ENCODE data around the gene LMTK2. TPM values are rescaled to one million over a fixed set of nuclear protein-coding genes. Genes with fewer than 3 reads are reported as not detected.

LMTK2 gene
- total RNA-seq, 1 donor from 2014 or later = 10.6 TPM

GRCh38 chr7:98075801-98076200 lies 30.9 kb upstream of the LMTK2 start:
- TF ChIP-seq CTCF (conservative IDR thresholded peaks at IDR 0.05; ENCODE audit: low read depth, low read length) = no peak
- no peak for DNase-seq (ENCODE audit: low read depth)

GRCh38 chr7:98077762-98078161 lies 28.9 kb upstream of the LMTK2 start:
- TF ChIP-seq CTCF (conservative IDR thresholded peaks at IDR 0.05; ENCODE audit: low read depth, low read length) = no peak
- H3K4me3 ChIP-seq (ENCODE audit: low read depth, low read length) = no peak overlapping the region
- no peak for DNase-seq (ENCODE audit: low read depth)

More at GRCh38 chr7:98075801-98076200, 30.9 kb upstream of the LMTK2 start:
- H3K4me3 ChIP-seq (ENCODE audit: low read depth, low read length) = no peak overlapping the region

GRCh38 chr7:98078197-98078870 lies 28.3 kb upstream of the LMTK2 start:
- no peak for TF ChIP-seq CTCF (conservative IDR thresholded peaks at IDR 0.05; ENCODE audit: low read depth, low read length)
- no peak overlapping the region for H3K4me3 ChIP-seq (ENCODE audit: low read depth, low read length)
- DNase-seq (ENCODE audit: low read depth) = no peak

GRCh38 chr7:98079891-98080648 lies 26.6 kb upstream of the LMTK2 start:
- no peak for DNase-seq (ENCODE audit: low read depth)
- no peak overlapping the region for H3K4me3 ChIP-seq (ENCODE audit: low read depth, low read length)
- no peak for TF ChIP-seq CTCF (conservative IDR thresholded peaks at IDR 0.05; ENCODE audit: low read depth, low read length)

- DNase-seq (ENCODE audit: low read depth) = no peak
- H3K4me3 ChIP-seq (ENCODE audit: low read depth, low read length) = no peak overlapping the region
- TF ChIP-seq CTCF (conservative IDR thresholded peaks at IDR 0.05; ENCODE audit: low read depth, low read length) = no peak
Observed at GRCh38 chr7:98081319-98081718, 25.3 kb upstream of the LMTK2 start.

- no peak overlapping the region for H3K4me3 ChIP-seq (ENCODE audit: low read depth, low read length)
- no peak for TF ChIP-seq CTCF (conservative IDR thresholded peaks at IDR 0.05; ENCODE audit: low read depth, low read length)
- no peak for DNase-seq (ENCODE audit: low read depth)
Observed at GRCh38 chr7:98084631-98085030, 22.0 kb upstream of the LMTK2 start.

Measured in epithelial cell of proximal tubule (primary cell).